Parathyroid adenoma (tissue), 2 donors: ENCODE results near the gene EREG.
A peak's percentile ranks its signal among the peaks of the same experiment; 100 is the strongest.

Source experiments
- H2AFZ ChIP-seq: fragments of 300-600 bp; sonication (generic); one replicate; pipeline ENCODE4 v1.7.0; 2017; ENCODE audit warnings: antibody characterized with exemption, mild to moderate bottlenecking
- H3K27ac ChIP-seq: fragments of 300-600 bp; sonication (generic); one replicate; pipeline ENCODE4 v1.7.0; 2017
- H3K27me3 ChIP-seq: fragments of 300-600 bp; sonication (generic); one replicate; pipeline ENCODE4 v1.7.0; 2017; ENCODE audit warnings: low read length; ENCODE audit not compliant: control insufficient read depth, insufficient read depth
- H3K36me3 ChIP-seq: fragments of 300-600 bp; sonication (generic); one replicate; pipeline ENCODE4 v1.7.0; 2017; ENCODE audit warnings: low read length; ENCODE audit not compliant: control insufficient read depth, insufficient read depth
- H3K4me1 ChIP-seq: fragments of 300-600 bp; sonication (generic); one replicate; pipeline ENCODE4 v1.7.0; 2017; ENCODE audit warnings: control low read depth
- H3K4me2 ChIP-seq: fragments of 300-600 bp; sonication (generic); one replicate; pipeline ENCODE4 v1.7.0; 2017; ENCODE audit warnings: low read length
- H3K4me3 ChIP-seq: fragments of 300-600 bp; sonication (generic); one replicate; pipeline ENCODE4 v1.7.0; 2017; ENCODE audit warnings: low read depth, low read length
- H3K79me2 ChIP-seq: fragments of 300-600 bp; sonication (generic); one replicate; pipeline ENCODE4 v1.7.0; 2017; ENCODE audit warnings: control low read depth
- H3K9ac ChIP-seq: fragments of 300-600 bp; sonication (generic); one replicate; pipeline ENCODE4 v1.7.0; 2017; ENCODE audit warnings: mild to moderate bottlenecking
- H3K9me3 ChIP-seq: fragments of 300-600 bp; sonication (generic); one replicate; pipeline ENCODE4 v1.7.0; 2017; ENCODE audit warnings: low read length; ENCODE audit not compliant: control insufficient read depth
- CTCF ChIP-seq: fragments of 300-600 bp; sonication (generic); IDR thresholded peaks from one replicate; pipeline ENCODE4 v1.7.0; 2017; ENCODE audit warnings: antibody characterized with exemption, mild to moderate bottlenecking
- donor health status: primary hyperparathyroidism.

The EREG gene, protein sequence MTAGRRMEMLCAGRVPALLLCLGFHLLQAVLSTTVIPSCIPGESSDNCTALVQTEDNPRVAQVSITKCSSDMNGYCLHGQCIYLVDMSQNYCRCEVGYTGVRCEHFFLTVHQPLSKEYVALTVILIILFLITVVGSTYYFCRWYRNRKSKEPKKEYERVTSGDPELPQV

GRCh38 chr4:74364652-74365491 is at the start of gene EREG:
EREG (plus strand) TSS chr4:74365145; CDS start chr4:74365309, 164 bp downstream.
- H3K4me1 ChIP-seq = no peaks in the 10 kb centered on the region
- H3K4me3 ChIP-seq = peak within 1 kb of the TSS; percentile 27
- H3K36me3 ChIP-seq = no peaks in the 10 kb centered on the region
- H3K9ac ChIP-seq = no peak within 1 kb of the TSS
- no peaks in the 10 kb centered on the region for H3K79me2 ChIP-seq
- H3K4me2 ChIP-seq = peak within 1 kb of the TSS; percentile 57
- peaks cover 6% of the 10 kb centered on the region for H3K27me3 ChIP-seq
- no peak within 1 kb of the TSS for H2AFZ ChIP-seq
- H3K9me3 ChIP-seq = no peaks in the 10 kb centered on the region
- no peak within 1 kb of the TSS for H3K27ac ChIP-seq
- TF ChIP-seq CTCF = no peak

GRCh38 chr4:74315376-74315775 is 49.6 kb upstream of the EREG start:
- H3K9ac ChIP-seq = no peak overlapping the region
- no peak overlapping the region for H3K4me3 ChIP-seq
- no peaks in the 10 kb centered on the region for H3K79me2 ChIP-seq
- no peaks in the 10 kb centered on the region for H3K36me3 ChIP-seq
- no peak overlapping the region for H2AFZ ChIP-seq
- no peak overlapping the region for H3K4me2 ChIP-seq
- H3K27ac ChIP-seq = no peak overlapping the region
- no peaks in the 10 kb centered on the region for H3K27me3 ChIP-seq
- H3K4me1 ChIP-seq = no peaks in the 10 kb centered on the region
- TF ChIP-seq CTCF = no peak
- no peaks in the 10 kb centered on the region for H3K9me3 ChIP-seq

GRCh38 chr4:74316397-74316796 is 48.5 kb upstream of the EREG start:
- Histone ChIP-seq H3K4me1 (no peaks in the 10 kb centered on the region), H3K9me3 (no peaks in the 10 kb centered on the region), H3K79me2 (no peaks in the 10 kb centered on the region), H2AFZ (no peak overlapping the region), H3K9ac (no peak overlapping the region), H3K27me3 (no peaks in the 10 kb centered on the region), H3K36me3 (no peaks in the 10 kb centered on the region), H3K4me2 (no peak overlapping the region), H3K27ac (no peak overlapping the region), H3K4me3 (no peak overlapping the region)
- no peak for TF ChIP-seq CTCF

GRCh38 chr4:74317616-74318246 is 47.2 kb upstream of the EREG start:
- Histone ChIP-seq H3K9me3 (no peaks in the 10 kb centered on the region), H3K79me2 (no peaks in the 10 kb centered on the region), H3K4me1 (no peaks in the 10 kb centered on the region), H3K9ac (no peak overlapping the region), H3K27me3 (no peaks in the 10 kb centered on the region), H3K4me2 (no peak overlapping the region), H3K4me3 (no peak overlapping the region), H2AFZ (no peak overlapping the region), H3K36me3 (no peaks in the 10 kb centered on the region), H3K27ac (no peak overlapping the region)
- TF ChIP-seq CTCF = no peak
